ENCODE data around the gene ALDH1A1.

- TF ChIP-seq ARNTL (CRISPR knock-in tag; IDR thresholded peaks at IDR 0.05; ENCODE audit: borderline replicate concordance, low read depth) (no peak), PPARA (CRISPR knock-in tag; IDR thresholded peaks at IDR 0.05; ENCODE audit: borderline replicate concordance) (no peak), PATZ1 (CRISPR knock-in tag; IDR thresholded peaks at IDR 0.05; ENCODE audit: borderline replicate concordance) (no peak), CSRNP3 (CRISPR knock-in tag; IDR thresholded peaks at IDR 0.05) (no peak), ISL1 (CRISPR knock-in tag; IDR thresholded peaks at IDR 0.05) (no peak), RARB (CRISPR knock-in tag; IDR thresholded peaks at IDR 0.05) (no peak), SNAI2 (CRISPR knock-in tag; IDR thresholded peaks at IDR 0.05) (no peak)
Observed at GRCh38 chr9:72983056-72983455, 30.2 kb upstream of the ALDH1A1 start.
